HepG2 (cell line): ENCODE measurements around the gene FAM200B. TPM values are rescaled to one million over a fixed set of nuclear protein-coding genes. Genes with fewer than 3 reads are reported as not detected.

Source experiments
- ADNP ChIP-seq: sonication (generic); formaldehyde crosslinking; IDR thresholded peaks from 2 replicates; pipeline ENCODE4 v1.4.0; 2020; ENCODE audit warnings: missing genetic modification reagents
- AHDC1 ChIP-seq: sonication (generic); formaldehyde crosslinking; IDR thresholded peaks from 2 replicates; pipeline ENCODE4 v1.5.1; 2020; ENCODE audit warnings: mild to moderate bottlenecking, missing genetic modification reagents, borderline replicate concordance
- BRD4 ChIP-seq: sonication (generic); formaldehyde crosslinking; IDR thresholded peaks from 2 replicates; pipeline ENCODE4 v1.4.0; 2020; ENCODE audit warnings: missing genetic modification reagents
- CCDC6 ChIP-seq: sonication (generic); formaldehyde crosslinking; IDR thresholded peaks from 2 replicates; pipeline ENCODE4 v1.8.1; 2022; ENCODE audit warnings: mild to moderate bottlenecking, missing genetic modification reagents, moderate library complexity
- GPN1 ChIP-seq: sonication (generic); formaldehyde crosslinking; IDR thresholded peaks from 2 replicates; pipeline ENCODE4 v1.5.1; 2020; ENCODE audit warnings: missing genetic modification reagents, borderline replicate concordance
- GTF3A ChIP-seq: sonication (generic); formaldehyde crosslinking; conservative IDR thresholded peaks from 2 replicates; pipeline ENCODE4 v1.4.0; 2020; ENCODE audit warnings: mild to moderate bottlenecking, missing genetic modification reagents
- HDAC2 ChIP-seq: sonication (generic); formaldehyde crosslinking; IDR thresholded peaks from 2 replicates; pipeline ENCODE4 v1.4.0; 2020; ENCODE audit warnings: missing genetic modification reagents
- MAFG ChIP-seq: sonication (generic); formaldehyde crosslinking; IDR thresholded peaks from 2 replicates; pipeline ENCODE4 v1.5.1; 2020; ENCODE audit warnings: mild to moderate bottlenecking, missing genetic modification reagents
- NCOA2 ChIP-seq: sonication (generic); formaldehyde crosslinking; IDR thresholded peaks from 2 replicates; pipeline ENCODE4 v1.8.0; 2022; ENCODE audit warnings: inconsistent platforms
- NFE2L2 ChIP-seq: fragments of 150-350 bp; IDR thresholded peaks from 2 replicates; pipeline ENCODE4 v1.6.1; 2014; ENCODE audit warnings: low read length
- NPAS2 ChIP-seq: sonication (generic); formaldehyde crosslinking; IDR thresholded peaks from 2 replicates; pipeline ENCODE4 v1.8.0; 2022; ENCODE audit warnings: mild to moderate bottlenecking, missing genetic modification reagents, borderline replicate concordance
- NRL ChIP-seq: sonication (generic); formaldehyde crosslinking; IDR thresholded peaks from 2 replicates; pipeline ENCODE4 v1.5.0; 2020; ENCODE audit warnings: missing genetic modification reagents, mild to moderate bottlenecking, moderate library complexity, borderline replicate concordance
- POLR2A ChIP-seq, 2 experiments: IDR thresholded peaks; 2 replicates each; pipeline ENCODE4 v1.6.1; 2011; ENCODE audit warnings: low read depth in 2 of 2, low read length in 2 of 2, mild to moderate bottlenecking in 1 of 2, moderate library complexity in 1 of 2; ENCODE audit not compliant: insufficient read depth in 1 of 2
- SP4 ChIP-seq: sonication (generic); formaldehyde crosslinking; IDR thresholded peaks from 2 replicates; pipeline ENCODE4 v1.8.1; 2023; ENCODE audit warnings: mild to moderate bottlenecking, missing genetic modification reagents
- ZBTB43 ChIP-seq: sonication (generic); formaldehyde crosslinking; conservative IDR thresholded peaks from 2 replicates; pipeline ENCODE4 v1.4.0; 2020; ENCODE audit warnings: missing genetic modification reagents
- ZNF225 ChIP-seq: sonication (generic); formaldehyde crosslinking; IDR thresholded peaks from 2 replicates; pipeline ENCODE4 v1.4.0; 2020; ENCODE audit warnings: mild to moderate bottlenecking, missing genetic modification reagents
- ZNF607 ChIP-seq: sonication (generic); formaldehyde crosslinking; IDR thresholded peaks from 2 replicates; pipeline ENCODE4 v1.5.1; 2020; ENCODE audit warnings: missing genetic modification reagents, mild to moderate bottlenecking, borderline replicate concordance
- ZNF710 ChIP-seq: sonication (generic); formaldehyde crosslinking; IDR thresholded peaks from 2 replicates; pipeline ENCODE4 v1.5.0; 2020; ENCODE audit warnings: mild to moderate bottlenecking, missing genetic modification reagents, borderline replicate concordance
- ZNF83 ChIP-seq: sonication (generic); formaldehyde crosslinking; IDR thresholded peaks from 2 replicates; pipeline ENCODE4 v1.4.0; 2020; ENCODE audit warnings: missing genetic modification reagents, mild to moderate bottlenecking, borderline replicate concordance
- polyA plus RNA-seq, 8 experiments: library from polyadenylated mRNA; depleted of rRNA in 3 of 8; stranded (reverse) in 7 of 8; unstranded in 1 of 8; fragments of >200 nt; fragmentation: Illumina TruSeq in 4 of 8; extraction: Trizol in 4 of 8; gene quantifications; 2 replicates each; pipeline versions ENCODE4 v1.2.1 to v1.2.3, GENCODE V29; 2011 to 2016; ENCODE audit warnings: low read depth in 4 of 8, missing spikeins in 1 of 8, mixed read lengths in 1 of 8; ENCODE audit not compliant: insufficient read depth in 1 of 8
- total RNA-seq, 5 experiments: library from RNA; depleted of rRNA; stranded (reverse); fragments of >200 nt; fragmentation: Illumina TruSeq; extraction: Trizol; gene quantifications; 2 replicates each; pipeline ENCODE4 v1.2.3, GENCODE V29; 2016; ENCODE audit warnings: low read depth in 1 of 5

FAM200B gene
- total and polyA plus RNA-seq, 2 of the 13 experiments (the other 11 are each of a cell fraction or from before 2014, with no cell fraction given): 25.6 to 41.8 TPM

GRCh38 chr4:15655223-15656037, 26.2 kb upstream of the FAM200B start, which contains the start of gene FBXL5 (continued):
- TF ChIP-seq GTF3A (CRISPR knock-in tag) (no peak), HDAC2 (CRISPR knock-in tag) (no peak), AHDC1 (CRISPR knock-in tag) (no peak), ZNF607 (CRISPR knock-in tag) (peak; percentile 45), ZBTB43 (CRISPR knock-in tag) (no peak), NRL (CRISPR knock-in tag) (peak; percentile 80; the same call in 1 of the 2 replicates), GPN1 (CRISPR knock-in tag) (0 out of 2 replicates have a peak, but pooled peaks have one; percentile 60), ADNP (CRISPR knock-in tag) (no peak), NFE2L2 (no peak), NPAS2 (CRISPR knock-in tag) (no peak), SP4 (peak; percentile 45; the same call in 1 of the 2 replicates), NCOA2 (CRISPR knock-in tag) (no peak), ZNF710 (CRISPR knock-in tag) (0 out of 2 replicates have a peak, but pooled peaks have one; percentile 48), BRD4 (CRISPR knock-in tag) (peak; percentile 60; the same call in 1 of the 2 replicates), ZNF83 (CRISPR knock-in tag) (no peak), MAFG (CRISPR knock-in tag) (0 out of 2 replicates have a peak, but pooled peaks have one; percentile 9), POLR2A (IDR thresholded peaks at IDR 0.05; ENCODE audit: insufficient read depth in 1 of 2, low read depth in 2 of 2, low read length in 2 of 2) (peak; percentile 73 to 91), ZNF225 (CRISPR knock-in tag) (peak; percentile 15; the same call in 1 of the 2 replicates), CCDC6 (CRISPR knock-in tag) (peak; percentile 18; the same call in 1 of the 2 replicates)
